ENCODE measurements around the gene KBTBD3. TPM values are rescaled to one million over a fixed set of nuclear protein-coding genes. Genes with fewer than 3 reads are reported as not detected.

The KBTBD3 gene
- total and polyA plus RNA-seq, 9 donors, result 4.2 to 11.9 (median 8.2) TPM

GRCh38 chr11:106030609-106031008 lies 46.5 kb downstream of the KBTBD3 start:
- DNase-seq, result no peak
- Histone ChIP-seq H3K36me3 (no peaks in the 10 kb centered on the region), H3K27me3 (no peaks in the 10 kb centered on the region), H3K27ac (no peak overlapping the region), H3K9me3 (no peaks in the 10 kb centered on the region), H3K4me3 (no peak overlapping the region), H3K4me1 (ENCODE audit: insufficient read depth) (no peaks in the 10 kb centered on the region)
- no peak for TF ChIP-seq EP300 (IDR thresholded peaks at IDR 0.05)
- TF ChIP-seq CTCF (IDR thresholded peaks at IDR 0.05), result no peak
- no peak for TF ChIP-seq POLR2A (IDR thresholded peaks at IDR 0.05)
- WGBS, 3 donors, result 22 to 50% (median 32%) methylated on average over 4 of the region's 4 CpGs
- intact Hi-C loops (cut with DNase I), result no loop called here

GRCh38 chr11:106022795-106023275 lies 54.3 kb downstream of the KBTBD3 start:
- Histone ChIP-seq H3K27ac (peak overlapping the region in 1 of 2 donors; percentile 53), H3K27me3 (no peaks in the 10 kb centered on the region), H3K36me3 (no peaks in the 10 kb centered on the region), H3K4me3 (peak overlapping the region; percentile 67), H3K4me1 (ENCODE audit: insufficient read depth) (no peaks in the 10 kb centered on the region), H3K9me3 (no peaks in the 10 kb centered on the region)
- 86 to 88% (median 88%) methylated on average over 7 of the region's 7 CpGs for WGBS, 3 donors
- TF ChIP-seq EP300 (IDR thresholded peaks at IDR 0.05), result no peak
- no peak for TF ChIP-seq POLR2A (IDR thresholded peaks at IDR 0.05)
- no peak for TF ChIP-seq CTCF (IDR thresholded peaks at IDR 0.05)
- intact Hi-C loops (cut with DNase I), result loop anchor here in 2 of 4 donors (5.0 kb wide), 1 partner anchor 54 kb away; the partner anchor contains the start of genes AASDHPPT (in 2 of the 2) and KBTBD3 (in 2 of the 2)
- peak in 1 of 5 donors; percentile 9 for DNase-seq

GRCh38 chr11:106021967-106022794 lies 55.0 kb downstream of the KBTBD3 start, which contains the start of gene MSANTD4:
TSS of gene MSANTD4 (minus strand) at chr11:106022240. CDS start at chr11:106010917, 11,323 bp downstream.
- Histone ChIP-seq H3K9me3 (no peaks in the 10 kb centered on the region), H3K27ac (peak within 1 kb of the TSS in 1 of 2 donors; percentile 53), H3K4me1 (ENCODE audit: insufficient read depth) (no peaks in the 10 kb centered on the region), H3K27me3 (no peaks in the 10 kb centered on the region), H3K36me3 (no peaks in the 10 kb centered on the region), H3K4me3 (peak within 1 kb of the TSS; percentile 67)
- intact Hi-C loops (cut with DNase I), result loop anchor here in 2 of 4 donors (5.0 kb wide), 1 partner anchor 55 kb away; the partner anchor contains the start of genes AASDHPPT (in 2 of the 2) and KBTBD3 (in 2 of the 2)
- 1 to 2% (median 1%) methylated on average over 28 to 48 of the region's 48 CpGs for WGBS, 3 donors
- peak; percentile 98 to 99 (median 99) for DNase-seq
- TF ChIP-seq POLR2A (IDR thresholded peaks at IDR 0.05), result no peak
- no peak for TF ChIP-seq EP300 (IDR thresholded peaks at IDR 0.05)
- TF ChIP-seq CTCF (IDR thresholded peaks at IDR 0.05), result no peak

GRCh38 chr11:106021181-106021966 lies 55.8 kb downstream of the KBTBD3 start:
- Histone ChIP-seq H3K4me1 (ENCODE audit: insufficient read depth) (no peaks in the 10 kb centered on the region), H3K27ac (peak overlapping the region in 1 of 2 donors; percentile 33), H3K4me3 (peak overlapping the region; percentile 67), H3K9me3 (no peaks in the 10 kb centered on the region), H3K27me3 (no peaks in the 10 kb centered on the region), H3K36me3 (no peaks in the 10 kb centered on the region)
- intact Hi-C loops (cut with DNase I), result loop anchor here in 2 of 4 donors (5.0 kb wide), 1 partner anchor 56 kb away; the partner anchor contains the start of genes AASDHPPT (in 2 of the 2) and KBTBD3 (in 2 of the 2)
- WGBS, 3 donors, result 13 to 17% (median 16%) methylated on average over 18 of the region's 18 CpGs
- TF ChIP-seq CTCF (IDR thresholded peaks at IDR 0.05) (no peak), POLR2A (IDR thresholded peaks at IDR 0.05) (no peak), EP300 (IDR thresholded peaks at IDR 0.05) (no peak)
- no peak for DNase-seq

Measured in ovary (tissue), 9 donors.